ENCODE data around the gene RAB3GAP2. TPM values are rescaled to one million over a fixed set of nuclear protein-coding genes. Genes with fewer than 3 reads are reported as not detected.

The RAB3GAP2 gene
- total RNA-seq, 2 experiments from 2014 or later, result 34.7 to 39.4 TPM

GRCh38 chr1:220298470-220299205 lies 26.4 kb upstream of the RAB3GAP2 start:
- peaks cover 0 to 3% of the 10 kb centered on the region in 2 experiments for H3K27me3 ChIP-seq (ENCODE audit: control insufficient read depth in 1 of 2, insufficient read depth in 2 of 2, low read length in 2 of 2)
- ATAC-seq (ENCODE audit: poor library complexity) (no peak), DNase-seq (no peak)
- H3K4me3 ChIP-seq (ENCODE audit: low read length), result no peak overlapping the region
- no peaks in the 10 kb centered on the region for H3K4me1 ChIP-seq (ENCODE audit: insufficient read depth, low read length)
- H3K27ac ChIP-seq (ENCODE audit: low read depth in 1 of 2, low read length in 2 of 2), result no peak overlapping the region
- H3K27me3 Mint-ChIP-seq, result peaks cover 32% of the 10 kb centered on the region
- no peaks in the 10 kb centered on the region for H3K4me1 Mint-ChIP-seq (ENCODE audit: low read depth)
- ChIA-PET CTCF (no interaction called here), POLR2A (no interaction called here)
- H3K9me3 Mint-ChIP-seq, result no peaks in the 10 kb centered on the region
- H3K4me3 Mint-ChIP-seq, result no peak overlapping the region
- no peaks in the 10 kb centered on the region for H3K9me3 ChIP-seq (ENCODE audit: control insufficient read depth in 1 of 2, insufficient read depth in 1 of 2, low read length in 2 of 2)
- H3K27ac Mint-ChIP-seq, result no peak overlapping the region
- intact Hi-C loops (cut with DNase I, micrococcal nuclease), result loop anchor here (5.0 to 10.0 kb wide), 3 partner anchors 434 to 479 kb away; no protein-coding TSS in a partner anchor
- no peaks in the 10 kb centered on the region for H3K36me3 Mint-ChIP-seq (ENCODE audit: low read depth)
- H3K36me3 ChIP-seq (ENCODE audit: insufficient read depth, low read length), result no peaks in the 10 kb centered on the region
- TF ChIP-seq CTCF (IDR thresholded peaks at IDR 0.05), result no peak

- Mint-ChIP-seq H3K27me3 (peaks cover 37% of the 10 kb centered on the region), H3K4me3 (no peak overlapping the region), H3K27ac (no peak overlapping the region), H3K36me3 (ENCODE audit: low read depth) (no peaks in the 10 kb centered on the region), H3K4me1 (ENCODE audit: low read depth) (no peaks in the 10 kb centered on the region), H3K9me3 (no peaks in the 10 kb centered on the region)
- DNase-seq (no peak), ATAC-seq (ENCODE audit: poor library complexity) (no peak)
- CTCF ChIA-PET, result interaction anchor here (1.5 kb wide), 1 partner anchor 17 kb away, joined by 4 read pairs; no protein-coding TSS in a partner anchor
- Histone ChIP-seq H3K27ac (ENCODE audit: low read depth in 1 of 2, low read length in 2 of 2) (no peak overlapping the region), H3K4me3 (ENCODE audit: low read length) (no peak overlapping the region), H3K27me3 (ENCODE audit: control insufficient read depth in 1 of 2, insufficient read depth in 2 of 2, low read length in 2 of 2) (peaks cover 0 to 4% of the 10 kb centered on the region in 2 experiments), H3K9me3 (ENCODE audit: control insufficient read depth in 1 of 2, insufficient read depth in 1 of 2, low read length in 2 of 2) (no peaks in the 10 kb centered on the region), H3K4me1 (ENCODE audit: insufficient read depth, low read length) (no peaks in the 10 kb centered on the region), H3K36me3 (ENCODE audit: insufficient read depth, low read length) (no peaks in the 10 kb centered on the region)
- POLR2A ChIA-PET, result interaction anchor here (0.5 kb wide), 1 partner anchor 11 kb away, joined by 3 read pairs; no protein-coding TSS in a partner anchor
- no peak for TF ChIP-seq CTCF (IDR thresholded peaks at IDR 0.05)
- intact Hi-C loops (cut with DNase I, micrococcal nuclease), result loop anchor here (5.0 to 10.0 kb wide), 3 partner anchors 435 to 480 kb away; no protein-coding TSS in a partner anchor
These were observed 24.7 kb upstream of the RAB3GAP2 start for GRCh38 chr1:220296981-220297380.

- Histone ChIP-seq H3K4me3 (ENCODE audit: low read length) (no peak overlapping the region), H3K27me3 (ENCODE audit: control insufficient read depth in 1 of 2, insufficient read depth in 2 of 2, low read length in 2 of 2) (peaks cover 4 to 5% of the 10 kb centered on the region in 2 experiments), H3K9me3 (ENCODE audit: control insufficient read depth in 1 of 2, insufficient read depth in 1 of 2, low read length in 2 of 2) (no peaks in the 10 kb centered on the region), H3K36me3 (ENCODE audit: insufficient read depth, low read length) (no peaks in the 10 kb centered on the region), H3K27ac (ENCODE audit: low read depth in 1 of 2, low read length in 2 of 2) (no peak overlapping the region), H3K4me1 (ENCODE audit: insufficient read depth, low read length) (no peaks in the 10 kb centered on the region)
- ChIA-PET CTCF (no interaction called here), POLR2A (no interaction called here)
- ATAC-seq (ENCODE audit: poor library complexity), result no peak
- Mint-ChIP-seq H3K4me1 (ENCODE audit: low read depth) (no peaks in the 10 kb centered on the region), H3K4me3 (no peak overlapping the region), H3K9me3 (no peaks in the 10 kb centered on the region), H3K27ac (no peak overlapping the region), H3K27me3 (peaks cover 33% of the 10 kb centered on the region), H3K36me3 (ENCODE audit: low read depth) (no peaks in the 10 kb centered on the region)
- DNase-seq, result no peak
- no peak for TF ChIP-seq CTCF (IDR thresholded peaks at IDR 0.05)
- intact Hi-C loops (cut with DNase I, micrococcal nuclease), result loop anchor here (5.0 to 10.0 kb wide), 3 partner anchors 437 to 482 kb away; no protein-coding TSS in a partner anchor
These were observed 22.6 kb upstream of the RAB3GAP2 start for GRCh38 chr1:220294846-220295301.

All from CD4-positive, alpha-beta T cell (primary cell).